Natural killer cell (primary cell): Measurements from ENCODE around the gene PIGS. TPM values are rescaled to one million over a fixed set of nuclear protein-coding genes. Genes with fewer than 3 reads are reported as not detected.
"Not testable (repeated sequence)": the region's sequence is repeated elsewhere in the genome, so short reads cannot be mapped to it uniquely, and the experiment has no call there.

Experiments
- ATAC-seq, 3 donors: fragments of 150-1000 bp in 2 of 3; fragments of 200-7000 bp in 1 of 3; cut with Tn5 transposase; 1 replicate in 1 of 3; 2 replicates in 2 of 3; pipeline ENCODE4 v1.10.0; 2021; ENCODE audit warnings: mild to moderate bottlenecking in 2 of 3, moderate library complexity in 2 of 3
- DNase-seq, 2 donors: peaks; one replicate each; pipeline versions ENCODE4 v3.0.0 to v3.0.0-alpha.2; 2013 to 2021; ENCODE audit warnings: mixed read lengths in 1 of 2
- H3K27ac ChIP-seq: one replicate; pipeline ENCODE4 v1.5.1; 2013; ENCODE audit warnings: mild to moderate bottlenecking, low read length
- H3K27me3 ChIP-seq: one replicate; pipeline ENCODE4 v1.6.1; 2013; ENCODE audit warnings: low read length; ENCODE audit not compliant: control insufficient read depth, insufficient read depth
- H3K36me3 ChIP-seq: one replicate; pipeline ENCODE4 v1.6.1; 2013; ENCODE audit warnings: low read length; ENCODE audit not compliant: control insufficient read depth, insufficient read depth
- H3K4me1 ChIP-seq: one replicate; pipeline ENCODE4 v1.6.1; 2013; ENCODE audit warnings: low read length; ENCODE audit not compliant: control insufficient read depth, insufficient read depth
- H3K4me3 ChIP-seq: one replicate; pipeline ENCODE4 v1.5.1; 2013; ENCODE audit warnings: low read length
- H3K9me3 ChIP-seq: one replicate; pipeline ENCODE4 v1.6.1; 2013; ENCODE audit warnings: low read length; ENCODE audit not compliant: control insufficient read depth, insufficient read depth
- H3K27ac Mint-ChIP-seq, 2 donors: one replicate each; pipeline ENCODE4 v1.8.0; 2022; ENCODE audit warnings: mild to moderate bottlenecking in 2 of 2, mixed read lengths in 2 of 2, moderate library complexity in 1 of 2
- H3K27me3 Mint-ChIP-seq, 2 donors: one replicate each; pipeline ENCODE4 v1.8.0; 2022; ENCODE audit warnings: low read depth in 2 of 2, mixed read lengths in 2 of 2
- H3K36me3 Mint-ChIP-seq: one replicate; pipeline ENCODE4 v1.8.0; 2022; ENCODE audit warnings: mixed read lengths
- H3K4me1 Mint-ChIP-seq, 2 donors: one replicate each; pipeline ENCODE4 v1.8.0; 2022; ENCODE audit warnings: mixed read lengths in 2 of 2
- H3K4me3 Mint-ChIP-seq: one replicate; pipeline ENCODE4 v1.8.0; 2022; ENCODE audit warnings: mild to moderate bottlenecking, moderate library complexity, mixed read lengths
- H3K9me3 Mint-ChIP-seq, 2 donors: one replicate each; pipeline ENCODE4 v1.8.0; 2022; ENCODE audit warnings: mixed read lengths in 2 of 2
- CTCF ChIP-seq: fragments of 200-600 bp; IDR thresholded peaks from one replicate; pipeline ENCODE4 v1.8.0; 2022; ENCODE audit warnings: antibody characterized with exemption
- WGBS: methylation state at CpG from one replicate; pipeline ENCODE4 v1.1.7; 2013; ENCODE audit warnings: missing lambda C conversion rate; ENCODE audit not compliant: insufficient coverage; 5-methylcytosine and 5-hydroxymethylcytosine counted together
- intact Hi-C: fragments of 100-400 bp; cut with micrococcal nuclease; formaldehyde crosslinking; loops from one replicate; pipeline ENCODE4 v1.14.2; 2022
- total RNA-seq, 4 donors: library from RNA; stranded (reverse); fragments of 120-200 nt in 1 of 4; gene quantifications; one replicate each; pipeline versions ENCODE4 v1.2.3 to v1.2.4, GENCODE V29; 2013 to 2022

PIGS gene
- total RNA-seq, 3 donors from 2014 or later (not counting 1 experiment from before 2014, with no cell fraction given), result 88.3 to 95.3 (median 92.3) TPM

GRCh38 chr17:28523186-28523585 lies 48.1 kb downstream of the PIGS start:
- Mint-ChIP-seq H3K27ac (no peak overlapping the region), H3K27me3 (peaks cover 4 to 6% of the 10 kb centered on the region in 2 donors)
- TF ChIP-seq CTCF, result no peak

GRCh38 chr17:28522281-28522680 lies 49.0 kb downstream of the PIGS start:
- H3K4me3 Mint-ChIP-seq, H3K27me3 Mint-ChIP-seq, H3K27ac ChIP-seq, H3K36me3 ChIP-seq, H3K27me3 ChIP-seq, H3K9me3 Mint-ChIP-seq, intact Hi-C loops, H3K9me3 ChIP-seq, H3K4me3 ChIP-seq, H3K4me1 ChIP-seq, ATAC-seq, H3K4me1 Mint-ChIP-seq, DNase-seq, H3K36me3 Mint-ChIP-seq, H3K27ac Mint-ChIP-seq: not testable (repeated sequence)
- 69% methylated on average over 1 of the region's 4 CpGs for WGBS

More at GRCh38 chr17:28523186-28523585, 48.1 kb downstream of the PIGS start:
- ATAC-seq (no peak), DNase-seq (no peak)
- Histone ChIP-seq H3K36me3 (no peaks in the 10 kb centered on the region), H3K27me3 (no peaks in the 10 kb centered on the region), H3K9me3 (no peaks in the 10 kb centered on the region), H3K4me1 (no peaks in the 10 kb centered on the region), H3K27ac (no peak overlapping the region), H3K4me3 (no peak overlapping the region)
- intact Hi-C loops, result no loop called here
- Mint-ChIP-seq H3K4me1 (no peaks in the 10 kb centered on the region), H3K4me3 (no peak overlapping the region), H3K36me3 (no peaks in the 10 kb centered on the region), H3K9me3 (no peaks in the 10 kb centered on the region)
- 90% methylated on average over 6 of the region's 6 CpGs for WGBS

- H3K9me3 Mint-ChIP-seq, result no peaks in the 10 kb centered on the region
- 91% methylated on average over 20 of the region's 21 CpGs for WGBS
Observed at GRCh38 chr17:28521311-28522085, 49.8 kb downstream of the PIGS start.

GRCh38 chr17:28520687-28521086 lies 50.6 kb downstream of the PIGS start:
- Mint-ChIP-seq H3K9me3 (no peaks in the 10 kb centered on the region), H3K27me3 (peaks cover 4 to 6% of the 10 kb centered on the region in 2 donors)
- WGBS, result 71% methylated on average over 6 of the region's 6 CpGs

More at GRCh38 chr17:28521311-28522085, 49.8 kb downstream of the PIGS start:
- H3K4me3 Mint-ChIP-seq, result no peak overlapping the region
- Histone ChIP-seq H3K36me3 (no peaks in the 10 kb centered on the region), H3K4me1 (no peaks in the 10 kb centered on the region), H3K9me3 (no peaks in the 10 kb centered on the region), H3K27me3 (no peaks in the 10 kb centered on the region), H3K27ac (no peak overlapping the region), H3K4me3 (no peak overlapping the region)
- intact Hi-C loops, result no loop called here
- H3K4me1 Mint-ChIP-seq, result no peaks in the 10 kb centered on the region
- H3K36me3 Mint-ChIP-seq, result no peaks in the 10 kb centered on the region
- no peak for TF ChIP-seq CTCF
- H3K27ac Mint-ChIP-seq, result no peak overlapping the region
- no peak for ATAC-seq
- H3K27me3 Mint-ChIP-seq, result peaks cover 4 to 6% of the 10 kb centered on the region in 2 donors
- no peak for DNase-seq

More at GRCh38 chr17:28520687-28521086, 50.6 kb downstream of the PIGS start:
- Mint-ChIP-seq H3K36me3 (no peaks in the 10 kb centered on the region), H3K27ac (no peak overlapping the region), H3K4me3 (no peak overlapping the region), H3K4me1 (no peaks in the 10 kb centered on the region)
- no peak overlapping the region for H3K27ac ChIP-seq
- no peak for TF ChIP-seq CTCF
- H3K4me1 ChIP-seq, result no peaks in the 10 kb centered on the region
- no peaks in the 10 kb centered on the region for H3K9me3 ChIP-seq
- intact Hi-C loops, result no loop called here
- DNase-seq (no peak), ATAC-seq (no peak)
- H3K4me3 ChIP-seq, result no peak overlapping the region
- no peaks in the 10 kb centered on the region for H3K27me3 ChIP-seq
- H3K36me3 ChIP-seq, result no peaks in the 10 kb centered on the region
